ENCODE results near the gene CMTM2.
A peak's percentile ranks its signal among the peaks of the same experiment; 100 is the strongest.
"Not testable (repeated sequence)": the region's sequence is repeated elsewhere in the genome, so short reads cannot be mapped to it uniquely, and the experiment has no call there.

CMTM2 gene

GRCh38 chr16:66553223-66553622 lies 26.0 kb upstream of the CMTM2 start:
- no peak for DNase-seq

DNA sequence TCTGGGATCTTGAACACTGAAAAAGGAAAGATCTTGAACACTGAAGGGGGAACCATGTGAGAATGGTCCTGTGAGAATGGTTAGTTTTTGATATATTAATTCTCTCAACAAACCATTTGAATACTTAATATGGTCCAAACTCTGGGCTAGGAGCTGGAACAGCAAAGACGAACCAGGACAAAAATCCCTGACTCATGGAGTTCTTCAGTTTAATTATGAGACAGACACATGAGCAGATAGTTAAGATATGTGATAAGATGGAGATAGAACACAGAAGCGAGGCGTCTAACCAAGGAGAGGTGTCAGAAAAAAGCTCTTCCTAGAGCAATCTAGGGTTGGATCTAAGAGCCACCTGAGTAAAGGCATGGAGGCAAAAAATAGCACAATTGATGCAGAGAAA lies 25.2 kb upstream of the CMTM2 start:
- DNase-seq: no peak

GRCh38 chr16:66554495-66554894 lies 24.8 kb upstream of the CMTM2 start:
- no peak for DNase-seq

GRCh38 chr16:66560107-66560506 lies 19.2 kb upstream of the CMTM2 start:
- no peak for DNase-seq

DNA sequence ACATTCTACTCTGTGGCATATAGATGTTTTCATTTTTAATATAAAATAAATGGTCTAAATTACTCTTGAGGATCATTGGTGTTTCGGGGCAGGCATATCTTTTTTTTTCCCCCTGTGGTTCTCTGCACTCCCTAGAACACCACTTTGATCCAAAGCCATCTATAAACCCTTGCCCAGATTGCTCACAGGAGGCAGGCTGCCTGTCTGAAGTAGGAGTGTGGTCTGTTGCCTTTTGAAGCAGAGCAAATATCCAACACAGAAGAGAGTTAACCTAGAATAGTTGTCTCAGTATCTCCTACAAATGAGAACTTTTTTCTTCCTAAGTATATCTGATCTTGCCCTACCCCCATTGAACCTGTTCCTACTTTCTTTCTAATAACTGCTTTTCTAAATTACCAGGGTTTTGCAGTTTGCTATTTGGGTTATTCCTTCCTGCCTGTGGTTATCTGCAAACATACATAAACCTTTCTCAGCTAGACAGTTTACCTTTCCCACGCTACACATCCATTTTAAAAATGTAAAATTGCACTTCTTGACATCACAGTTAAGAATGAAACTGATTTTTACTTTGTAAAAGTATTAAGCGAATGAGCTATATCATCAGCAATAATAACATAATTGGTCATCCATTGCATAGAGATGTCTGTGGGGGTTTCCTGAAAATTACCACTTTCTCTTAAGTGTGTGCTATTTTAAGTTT lies 17.7 kb upstream of the CMTM2 start:
- DNase-seq: no peak

- DNase-seq: no peak
Measured at GRCh38 chr16:66562409-66562808, 16.9 kb upstream of the CMTM2 start.

GRCh38 chr16:66562986-66563385 lies 16.3 kb upstream of the CMTM2 start:
- DNase-seq: no peak

GRCh38 chr16:66563574-66564334 lies 15.5 kb upstream of the CMTM2 start:
- DNase-seq: no peak

DNA sequence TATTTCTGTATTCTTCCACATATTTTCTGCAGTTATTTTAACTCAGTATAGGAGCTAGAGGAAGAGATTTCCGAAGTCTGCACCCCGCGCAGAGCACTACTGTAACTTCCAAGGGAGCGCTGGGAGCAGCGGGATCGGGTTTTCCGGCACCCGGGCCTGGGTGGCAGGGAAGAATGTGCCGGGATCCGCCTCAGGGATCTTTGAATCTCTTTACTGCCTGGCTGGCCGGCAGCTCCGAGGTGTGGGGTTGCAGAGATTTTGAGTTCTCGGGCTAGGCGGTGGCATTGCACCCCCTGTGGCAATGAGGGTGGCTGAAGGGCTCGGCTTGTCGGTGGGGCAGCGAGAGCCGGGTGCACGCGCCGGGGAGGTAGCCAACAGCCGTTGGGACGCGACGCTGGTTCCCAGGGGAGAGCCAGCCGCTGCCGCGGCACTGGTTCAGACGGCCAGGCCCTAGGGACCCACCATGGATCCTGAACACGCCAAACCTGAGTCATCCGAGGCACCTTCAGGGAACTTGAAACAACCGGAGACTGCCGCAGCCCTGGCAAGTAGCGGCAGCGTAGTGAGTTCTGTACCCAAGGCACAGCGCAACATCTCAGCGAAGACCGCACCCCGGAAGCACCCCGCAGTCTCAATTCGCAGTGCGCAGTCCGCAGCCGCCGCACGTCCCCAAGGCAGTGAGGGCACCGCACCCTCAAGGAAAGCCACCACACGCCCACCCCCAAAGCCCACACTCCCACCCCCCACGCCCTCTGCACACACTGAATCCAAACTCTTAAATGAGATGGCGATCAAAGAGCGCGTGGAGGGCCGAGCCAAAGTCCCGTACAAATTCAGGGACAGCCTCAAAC lies 13.0 kb upstream of the CMTM2 start, which contains the start of gene CMTM1:
CMTM1 (plus strand) TSS at position 389 of the 851 bp plus-strand sequence; CDS start at position 464, 75 bp downstream.
- DNase-seq: no peak

DNA sequence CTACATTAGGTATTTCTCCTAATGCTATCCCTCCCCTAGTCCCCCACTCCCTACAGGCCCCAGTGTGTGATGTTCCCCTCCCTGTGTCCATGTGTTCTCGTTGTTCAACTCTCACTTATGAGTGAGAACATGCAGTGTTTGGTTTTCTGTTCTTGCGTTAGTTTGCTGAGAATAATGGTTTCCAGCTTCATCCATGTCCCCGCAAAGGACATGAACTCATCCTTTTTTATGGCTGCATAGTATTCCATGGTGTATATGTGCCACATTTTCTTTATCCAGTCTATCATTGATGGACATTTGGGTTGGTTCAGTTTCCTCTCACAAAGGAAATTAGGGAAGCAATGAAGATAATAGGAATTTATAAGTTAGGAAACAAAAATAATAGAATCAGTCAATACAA lies 12.0 kb upstream of the CMTM2 start:
- not testable (repeated sequence) for DNase-seq

DNA sequence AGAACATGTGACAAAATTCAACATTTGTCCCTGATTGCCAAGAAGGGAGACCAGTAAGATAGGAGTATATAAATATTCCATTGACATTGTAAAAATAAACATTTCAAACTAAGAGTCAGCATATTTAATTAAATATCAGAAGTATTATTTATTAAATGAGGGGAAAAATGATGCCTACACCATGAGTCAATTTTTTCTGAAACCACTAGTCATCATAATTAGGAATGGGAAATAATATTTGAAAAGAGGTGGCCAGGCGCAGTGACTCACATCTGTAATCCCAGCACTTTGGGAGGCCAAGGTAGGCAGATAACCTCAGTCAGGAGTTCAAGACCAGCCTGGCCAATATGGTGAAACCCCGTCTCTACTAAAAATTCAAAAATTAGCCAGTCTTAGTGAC lies 10.9 kb upstream of the CMTM2 start:
- no peak for DNase-seq

DNA sequence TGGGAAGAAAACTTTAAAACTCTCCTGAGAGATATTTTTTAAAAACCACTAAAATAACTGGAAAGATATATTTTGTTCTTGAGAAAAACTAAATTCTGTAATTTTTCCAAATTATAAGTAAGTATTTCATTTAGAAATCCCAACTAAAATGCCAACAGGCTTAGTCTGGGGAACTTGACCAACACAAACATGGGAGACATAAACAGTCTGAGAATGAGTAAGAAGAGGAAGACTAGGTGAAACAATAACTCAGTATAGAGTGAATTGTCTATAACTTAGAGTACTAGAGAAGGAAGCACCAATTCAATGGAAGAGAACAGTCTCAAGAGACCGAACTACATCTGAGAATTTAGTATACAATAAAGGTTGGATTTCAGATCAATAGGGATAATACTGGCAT lies 10.1 kb upstream of the CMTM2 start:
- peak; percentile 7 for DNase-seq

GRCh38 chr16:66569827-66570405 lies 9.3 kb upstream of the CMTM2 start:
- no peak for DNase-seq

- DNase-seq: no peak
Measured at GRCh38 chr16:66572356-66572755, 6.9 kb upstream of the CMTM2 start.

DNA sequence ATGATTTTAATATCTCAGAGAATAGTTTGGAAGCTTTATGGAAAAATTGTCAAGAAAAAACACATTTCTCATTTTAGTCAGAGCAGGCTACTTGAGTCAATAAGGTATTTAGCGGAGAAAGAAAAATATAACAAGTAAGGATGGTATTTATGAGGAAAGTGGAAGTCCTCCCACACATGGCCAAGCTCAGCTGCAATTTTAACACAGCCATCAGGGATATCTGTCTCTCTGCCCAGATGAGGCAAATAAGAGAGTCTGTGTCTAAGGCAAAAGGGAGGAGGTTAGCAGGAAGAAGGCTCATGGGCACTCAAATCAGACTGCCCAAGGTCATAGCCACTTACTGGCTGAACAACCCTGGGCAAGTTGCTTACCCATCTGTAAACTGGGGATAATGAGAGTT lies 5.2 kb upstream of the CMTM2 start:
- no peak for DNase-seq

DNA sequence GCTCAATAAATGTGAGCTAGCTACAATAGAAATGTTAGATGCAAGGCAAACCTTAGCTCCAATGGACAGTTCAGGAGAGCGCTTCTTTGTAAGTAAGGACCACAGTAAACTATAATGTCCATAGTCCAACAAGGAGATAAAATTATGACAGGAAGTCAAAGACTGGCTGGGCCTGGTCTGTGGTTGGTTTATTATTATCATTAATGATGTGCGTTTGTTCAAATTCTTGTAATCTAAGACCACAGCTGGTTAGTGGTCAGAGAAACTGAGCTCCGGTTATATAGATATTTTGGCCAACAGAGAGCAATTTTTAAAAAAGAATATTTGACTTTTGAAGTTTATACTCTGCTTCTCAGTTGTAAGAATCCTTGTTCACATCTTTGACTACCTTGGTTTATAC lies 4.7 kb upstream of the CMTM2 start:
- DNase-seq: no peak

- no peak for DNase-seq
Measured at GRCh38 chr16:66575060-66575459, 4.2 kb upstream of the CMTM2 start.

GRCh38 chr16:66576296-66576695 lies 3.0 kb upstream of the CMTM2 start:
- no peak for DNase-seq

- peak; percentile 37 for DNase-seq
Measured at GRCh38 chr16:66580605-66581209, 1.4 kb downstream of the CMTM2 start.

DNA sequence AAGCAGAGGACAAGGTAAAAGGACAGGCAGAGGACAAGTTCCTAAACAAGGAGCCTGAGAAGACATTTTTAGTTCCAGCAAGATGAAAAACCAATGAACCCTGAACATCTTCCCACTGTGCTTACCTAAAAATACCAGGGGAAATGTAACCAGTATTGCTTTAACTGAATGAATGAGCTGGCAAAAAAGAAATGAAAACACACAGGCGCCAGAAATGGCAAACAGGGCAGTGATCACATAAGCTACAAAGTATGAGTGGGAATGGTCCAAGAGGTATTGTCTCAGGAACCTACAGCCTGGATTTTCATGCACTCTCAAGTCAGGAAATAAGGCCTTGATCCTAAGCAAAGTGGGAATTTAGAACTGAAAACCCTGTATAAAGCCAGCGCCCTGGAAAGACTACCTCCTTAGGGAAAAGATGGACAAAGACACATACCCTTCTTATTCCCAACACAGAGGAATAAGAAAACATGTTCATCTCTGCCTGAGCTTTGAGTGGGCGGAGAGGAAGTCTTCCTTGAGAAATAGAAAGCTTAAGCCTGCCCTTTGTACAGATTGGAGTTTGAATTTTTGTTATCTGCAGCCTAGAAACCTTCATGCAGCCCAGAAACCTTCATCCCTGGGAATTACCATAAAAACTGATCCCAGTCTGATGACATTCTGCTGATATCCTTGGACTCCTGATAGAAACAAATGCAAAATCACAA lies 2.1 kb downstream of the CMTM2 start:
- DNase-seq: no peak

DNA sequence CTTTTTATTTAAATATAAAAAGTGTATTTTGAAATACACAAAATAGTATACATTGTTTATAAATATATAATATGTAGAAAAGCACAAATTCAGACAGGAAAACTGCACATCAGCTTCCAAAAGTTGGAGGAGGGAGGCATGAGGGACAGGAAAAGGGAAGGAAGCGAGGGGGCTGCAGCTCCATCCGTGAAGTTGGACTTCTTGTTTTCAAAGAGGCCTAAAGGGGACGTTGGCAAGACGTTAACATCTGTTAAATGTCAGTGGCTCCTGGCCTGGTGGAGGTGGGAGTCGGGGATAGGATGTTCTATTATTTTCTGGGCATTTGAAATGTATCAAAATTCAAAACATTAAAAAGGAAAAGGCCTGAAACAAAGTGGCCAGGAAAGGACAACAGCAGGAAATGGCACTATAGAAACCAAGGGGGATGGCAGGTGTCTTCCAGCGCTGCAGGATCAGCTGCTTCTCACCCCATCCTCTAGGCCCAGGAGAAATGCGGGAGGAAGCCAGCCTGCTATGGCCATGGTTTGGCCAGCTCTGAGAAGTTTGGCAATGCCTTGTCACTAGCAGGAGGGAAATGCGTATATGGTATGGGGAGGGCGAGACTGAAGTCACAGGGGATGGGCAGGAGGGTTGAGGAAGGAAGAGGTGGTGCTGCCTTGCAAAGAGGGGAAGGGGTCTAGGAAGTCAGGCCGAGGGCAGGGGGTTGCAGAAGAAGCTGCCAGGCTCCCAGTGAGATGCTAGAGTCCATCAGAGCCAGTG lies 6.4 kb downstream of the CMTM2 start:
- no peak for DNase-seq
